ENCODE results near the gene FAM209B. TPM values are rescaled to one million over a fixed set of nuclear protein-coding genes. Genes with fewer than 3 reads are reported as not detected.

FAM209B gene
- polyA plus RNA-seq, 1 donor from 2014 or later = 1.1 TPM

DNA sequence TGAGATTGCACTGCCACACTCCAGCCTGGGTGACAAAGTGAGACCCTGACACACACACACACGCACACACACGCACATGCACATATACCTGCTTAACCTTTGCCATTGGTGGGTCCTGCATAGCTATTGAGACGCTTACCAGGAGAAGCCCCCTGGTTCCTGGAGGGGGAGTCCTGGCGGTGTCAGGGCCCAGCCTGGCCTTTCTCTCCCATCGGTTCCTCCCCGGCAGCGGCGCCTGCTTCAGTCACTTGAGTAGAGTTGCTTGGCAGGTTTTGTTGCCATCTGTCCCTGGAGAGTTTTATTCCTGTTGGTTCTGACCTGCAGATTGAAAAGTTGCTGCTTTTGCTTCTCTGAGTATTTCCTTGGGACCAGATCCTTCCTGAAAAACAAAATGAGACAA, 29.1 kb upstream of the FAM209B start:
- Histone ChIP-seq H3F3A (ENCODE audit: insufficient read depth, low read length, poor library complexity, severe bottlenecking) (no peaks in the 10 kb centered on the region), H3K9me3 (ENCODE audit: low read length) (no peaks in the 10 kb centered on the region), H2AFZ (ENCODE audit: low read depth, low read length) (no peak overlapping the region), H3K9ac (ENCODE audit: low read length) (no peak overlapping the region), H3K27me3 (ENCODE audit: insufficient read depth, low read depth, low read length) (no peaks in the 10 kb centered on the region), H3K36me3 (ENCODE audit: insufficient read depth, low read length) (no peaks in the 10 kb centered on the region), H3K27ac (ENCODE audit: low read length) (no peak overlapping the region), H3K4me3 (ENCODE audit: low read length) (no peak overlapping the region), H3K9me2 (ENCODE audit: insufficient read depth, low read length) (no peaks in the 10 kb centered on the region), H3K4me2 (ENCODE audit: low read length) (no peak overlapping the region), H4K20me1 (ENCODE audit: insufficient read depth) (no peaks in the 10 kb centered on the region), H3K79me2 (replicated peaks; ENCODE audit: insufficient read depth, low read length) (no peaks in the 10 kb centered on the region)
- TF ChIP-seq, protein P1, sequence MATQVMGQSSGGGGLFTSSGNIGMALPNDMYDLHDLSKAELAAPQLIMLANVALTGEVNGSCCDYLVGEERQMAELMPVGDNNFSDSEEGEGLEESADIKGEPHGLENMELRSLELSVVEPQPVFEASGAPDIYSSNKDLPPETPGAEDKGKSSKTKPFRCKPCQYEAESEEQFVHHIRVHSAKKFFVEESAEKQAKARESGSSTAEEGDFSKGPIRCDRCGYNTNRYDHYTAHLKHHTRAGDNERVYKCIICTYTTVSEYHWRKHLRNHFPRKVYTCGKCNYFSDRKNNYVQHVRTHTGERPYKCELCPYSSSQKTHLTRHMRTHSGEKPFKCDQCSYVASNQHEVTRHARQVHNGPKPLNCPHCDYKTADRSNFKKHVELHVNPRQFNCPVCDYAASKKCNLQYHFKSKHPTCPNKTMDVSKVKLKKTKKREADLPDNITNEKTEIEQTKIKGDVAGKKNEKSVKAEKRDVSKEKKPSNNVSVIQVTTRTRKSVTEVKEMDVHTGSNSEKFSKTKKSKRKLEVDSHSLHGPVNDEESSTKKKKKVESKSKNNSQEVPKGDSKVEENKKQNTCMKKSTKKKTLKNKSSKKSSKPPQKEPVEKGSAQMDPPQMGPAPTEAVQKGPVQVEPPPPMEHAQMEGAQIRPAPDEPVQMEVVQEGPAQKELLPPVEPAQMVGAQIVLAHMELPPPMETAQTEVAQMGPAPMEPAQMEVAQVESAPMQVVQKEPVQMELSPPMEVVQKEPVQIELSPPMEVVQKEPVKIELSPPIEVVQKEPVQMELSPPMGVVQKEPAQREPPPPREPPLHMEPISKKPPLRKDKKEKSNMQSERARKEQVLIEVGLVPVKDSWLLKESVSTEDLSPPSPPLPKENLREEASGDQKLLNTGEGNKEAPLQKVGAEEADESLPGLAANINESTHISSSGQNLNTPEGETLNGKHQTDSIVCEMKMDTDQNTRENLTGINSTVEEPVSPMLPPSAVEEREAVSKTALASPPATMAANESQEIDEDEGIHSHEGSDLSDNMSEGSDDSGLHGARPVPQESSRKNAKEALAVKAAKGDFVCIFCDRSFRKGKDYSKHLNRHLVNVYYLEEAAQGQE (IDR thresholded peaks at IDR 0.05; ENCODE audit: borderline replicate concordance) = no peak
- no peak for TF ChIP-seq SMC3 (conservative IDR thresholded peaks at IDR 0.05; ENCODE audit: poor library complexity)

DNA sequence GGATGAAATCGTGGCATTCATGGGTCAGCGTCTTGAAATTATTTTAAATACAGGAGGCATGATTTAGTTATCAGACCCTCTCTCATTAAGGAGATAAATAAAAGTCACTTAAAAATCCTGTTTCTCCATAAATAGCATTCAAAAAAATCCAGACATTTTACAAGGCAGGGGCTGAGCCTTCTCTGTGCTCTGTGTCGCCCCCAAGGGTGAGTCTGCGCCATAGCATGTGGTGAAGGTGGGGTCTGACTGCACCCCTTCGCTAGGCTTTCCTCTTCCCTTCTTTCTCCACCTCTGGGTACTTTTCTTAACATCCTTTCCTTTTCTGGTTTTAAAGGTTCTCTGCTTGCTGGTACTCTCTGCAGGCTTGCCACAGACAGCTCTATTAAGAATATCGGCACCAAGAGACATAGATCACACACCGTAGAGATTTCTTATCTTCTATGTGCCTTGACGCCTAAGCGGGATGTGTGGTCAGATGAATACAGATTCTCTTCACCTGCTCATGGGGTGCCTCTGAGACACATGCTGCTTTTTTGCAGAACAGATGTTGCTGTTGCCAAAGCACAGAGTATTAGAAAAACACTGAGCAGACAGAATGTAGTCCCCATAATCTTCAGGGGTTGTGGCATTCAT, 28.6 kb upstream of the FAM209B start:
- no peak overlapping the region for H3K27ac ChIP-seq (ENCODE audit: low read length)
- no peaks in the 10 kb centered on the region for H3K9me3 ChIP-seq (ENCODE audit: low read length)
- no peak for TF ChIP-seq EP300 (conservative IDR thresholded peaks at IDR 0.05; ENCODE audit: poor library complexity, severe bottlenecking)
- TF ChIP-seq, protein P1 (IDR thresholded peaks at IDR 0.05; ENCODE audit: borderline replicate concordance) = no peak
- no peaks in the 10 kb centered on the region for H3K27me3 ChIP-seq (ENCODE audit: insufficient read depth, low read depth, low read length)
- H3K9ac ChIP-seq (ENCODE audit: low read length) = no peak overlapping the region
- no peaks in the 10 kb centered on the region for H3K79me2 ChIP-seq (replicated peaks; ENCODE audit: insufficient read depth, low read length)
- no peaks in the 10 kb centered on the region for H3K9me2 ChIP-seq (ENCODE audit: insufficient read depth, low read length)
- no peaks in the 10 kb centered on the region for H4K20me1 ChIP-seq (ENCODE audit: insufficient read depth)
- H3K4me3 ChIP-seq (ENCODE audit: low read length) = no peak overlapping the region
- no peaks in the 10 kb centered on the region for H3F3A ChIP-seq (ENCODE audit: insufficient read depth, low read length, poor library complexity, severe bottlenecking)
- no peaks in the 10 kb centered on the region for H3K36me3 ChIP-seq (ENCODE audit: insufficient read depth, low read length)
- no peak overlapping the region for H3K4me2 ChIP-seq (ENCODE audit: low read length)
- H2AFZ ChIP-seq (ENCODE audit: low read depth, low read length) = no peak overlapping the region

DNA sequence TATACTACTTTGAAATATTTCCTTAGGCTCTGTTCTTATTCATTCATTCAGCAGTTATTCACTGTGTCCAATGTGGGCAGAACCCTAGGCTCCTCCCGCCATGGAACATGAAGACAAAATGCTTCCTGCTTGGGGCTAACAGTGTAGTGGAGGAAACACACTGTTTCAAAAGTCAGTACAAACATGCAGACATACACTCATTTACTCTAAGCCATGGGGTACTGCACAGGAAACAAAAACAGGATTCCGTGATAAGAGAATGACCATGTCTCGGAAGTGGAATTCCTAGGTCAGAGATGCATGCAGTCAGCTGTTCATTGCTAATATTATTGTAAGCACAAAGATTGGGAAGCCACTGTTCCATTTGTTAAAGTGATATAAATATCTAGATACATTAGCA, 26.9 kb upstream of the FAM209B start:
- no peaks in the 10 kb centered on the region for H3K27me3 ChIP-seq (ENCODE audit: insufficient read depth, low read depth, low read length)
- H3K9ac ChIP-seq (ENCODE audit: low read length) = no peak overlapping the region
- TF ChIP-seq TAF1 (IDR thresholded peaks at IDR 0.05; ENCODE audit: low read depth) (no peak), POLR2AphosphoS5 (IDR thresholded peaks at IDR 0.05) (no peak), RAD21 (conservative IDR thresholded peaks at IDR 0.05) (no peak), EZH2 (IDR thresholded peaks at IDR 0.05; ENCODE audit: borderline replicate concordance, insufficient read depth, low read length, poor library complexity, severe bottlenecking) (no peak), MXI1 (conservative IDR thresholded peaks at IDR 0.05; ENCODE audit: poor library complexity, severe bottlenecking) (no peak), SMC3 (conservative IDR thresholded peaks at IDR 0.05; ENCODE audit: poor library complexity) (no peak), EP300 (conservative IDR thresholded peaks at IDR 0.05; ENCODE audit: poor library complexity, severe bottlenecking) (no peak)
- TF ChIP-seq, protein P1 (IDR thresholded peaks at IDR 0.05; ENCODE audit: borderline replicate concordance) = no peak
- TF ChIP-seq, protein P2, sequence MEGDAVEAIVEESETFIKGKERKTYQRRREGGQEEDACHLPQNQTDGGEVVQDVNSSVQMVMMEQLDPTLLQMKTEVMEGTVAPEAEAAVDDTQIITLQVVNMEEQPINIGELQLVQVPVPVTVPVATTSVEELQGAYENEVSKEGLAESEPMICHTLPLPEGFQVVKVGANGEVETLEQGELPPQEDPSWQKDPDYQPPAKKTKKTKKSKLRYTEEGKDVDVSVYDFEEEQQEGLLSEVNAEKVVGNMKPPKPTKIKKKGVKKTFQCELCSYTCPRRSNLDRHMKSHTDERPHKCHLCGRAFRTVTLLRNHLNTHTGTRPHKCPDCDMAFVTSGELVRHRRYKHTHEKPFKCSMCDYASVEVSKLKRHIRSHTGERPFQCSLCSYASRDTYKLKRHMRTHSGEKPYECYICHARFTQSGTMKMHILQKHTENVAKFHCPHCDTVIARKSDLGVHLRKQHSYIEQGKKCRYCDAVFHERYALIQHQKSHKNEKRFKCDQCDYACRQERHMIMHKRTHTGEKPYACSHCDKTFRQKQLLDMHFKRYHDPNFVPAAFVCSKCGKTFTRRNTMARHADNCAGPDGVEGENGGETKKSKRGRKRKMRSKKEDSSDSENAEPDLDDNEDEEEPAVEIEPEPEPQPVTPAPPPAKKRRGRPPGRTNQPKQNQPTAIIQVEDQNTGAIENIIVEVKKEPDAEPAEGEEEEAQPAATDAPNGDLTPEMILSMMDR (IDR thresholded peaks at IDR 0.05; ENCODE audit: poor library complexity, severe bottlenecking) = no peak
- no peak overlapping the region for H3K4me3 ChIP-seq (ENCODE audit: low read length)
- no peaks in the 10 kb centered on the region for H4K20me1 ChIP-seq (ENCODE audit: insufficient read depth)
- no peak overlapping the region for H3K4me2 ChIP-seq (ENCODE audit: low read length)
- H3K27ac ChIP-seq (ENCODE audit: low read length) = no peak overlapping the region
- H3F3A ChIP-seq (ENCODE audit: insufficient read depth, low read length, poor library complexity, severe bottlenecking) = no peaks in the 10 kb centered on the region
- H2AFZ ChIP-seq (ENCODE audit: low read depth, low read length) = no peak overlapping the region
- H3K9me3 ChIP-seq (ENCODE audit: low read length) = no peaks in the 10 kb centered on the region
- no peaks in the 10 kb centered on the region for H3K36me3 ChIP-seq (ENCODE audit: insufficient read depth, low read length)
- no peaks in the 10 kb centered on the region for H3K79me2 ChIP-seq (replicated peaks; ENCODE audit: insufficient read depth, low read length)
- H3K9me2 ChIP-seq (ENCODE audit: insufficient read depth, low read length) = no peaks in the 10 kb centered on the region

All from neural cell (in vitro differentiated cells).